HG02973 (cell line): ENCODE measurements around the gene TICRR.
"Not testable (repeated sequence)": the region's sequence is repeated elsewhere in the genome, so short reads cannot be mapped to it uniquely, and the experiment has no call there.

Source experiments
- ATAC-seq: cut with Tn5 transposase; IDR thresholded peaks from one replicate; pipeline ENCODE4 v1.9.1; 2021; ENCODE audit warnings: moderate library complexity; ENCODE audit not compliant: unreplicated experiment

TICRR gene

GRCh38 chr15:89566621-89567294 lies 8.5 kb upstream of the TICRR start:
- no peak for ATAC-seq

GRCh38 chr15:89569090-89569745 lies 6.1 kb upstream of the TICRR start:
- ATAC-seq: no peak

GRCh38 chr15:89575656-89576416 lies 567 bp downstream of the TICRR start:
- ATAC-seq: peak; percentile 20

GRCh38 chr15:89576417-89576773 lies 1.1 kb downstream of the TICRR start:
- no peak for ATAC-seq

GRCh38 chr15:89577776-89578115 lies 2.5 kb downstream of the TICRR start:
- ATAC-seq: no peak

GRCh38 chr15:89578146-89578545 lies 2.9 kb downstream of the TICRR start:
- ATAC-seq: no peak

- not testable (repeated sequence) for ATAC-seq
Measured at GRCh38 chr15:89580747-89581146, 5.5 kb downstream of the TICRR start.

GRCh38 chr15:89586651-89587050 lies 11.4 kb downstream of the TICRR start:
- no peak for ATAC-seq

GRCh38 chr15:89587955-89588354 lies 12.7 kb downstream of the TICRR start:
- no peak for ATAC-seq

- ATAC-seq: no peak
Measured at GRCh38 chr15:89591834-89592233, 16.6 kb downstream of the TICRR start.

GRCh38 chr15:89593018-89593417 lies 17.7 kb downstream of the TICRR start:
- ATAC-seq: no peak

GRCh38 chr15:89599021-89599420 lies 23.8 kb downstream of the TICRR start:
- no peak for ATAC-seq

GRCh38 chr15:89611317-89611716 lies 36.0 kb downstream of the TICRR start:
- no peak for ATAC-seq

- no peak for ATAC-seq
Measured at GRCh38 chr15:89613031-89613430, 37.8 kb downstream of the TICRR start.

GRCh38 chr15:89614164-89614563 lies 38.9 kb downstream of the TICRR start:
- ATAC-seq: no peak

GRCh38 chr15:89615135-89615534 lies 39.9 kb downstream of the TICRR start:
- no peak for ATAC-seq

GRCh38 chr15:89616228-89616627 lies 41.0 kb downstream of the TICRR start:
- ATAC-seq: no peak

GRCh38 chr15:89621547-89621946 lies 46.3 kb downstream of the TICRR start:
- ATAC-seq: no peak

GRCh38 chr15:89623165-89623564 lies 47.9 kb downstream of the TICRR start:
- no peak for ATAC-seq

- no peak for ATAC-seq
Measured at GRCh38 chr15:89625716-89626115, 50.4 kb downstream of the TICRR start.

- ATAC-seq: no peak
Measured at GRCh38 chr15:89627256-89627970, 52.1 kb downstream of the TICRR start.

- ATAC-seq: no peak
Measured at GRCh38 chr15:89628301-89628700, 53.0 kb downstream of the TICRR start.
